Measurements from ENCODE around the gene C2CD3. TPM values are rescaled to one million over a fixed set of nuclear protein-coding genes. Genes with fewer than 3 reads are reported as not detected.

Gene C2CD3
- 16.4 to 17.8 TPM (median 16.8 TPM) in 5 replicates for total RNA-seq (2022; extraction: Qiagen RNA extraction; ENCODE audit: low read depth)

GRCh38 chr11:74170694-74171629 lies at the start of gene C2CD3, which contains the start of gene PPME1:
Gene C2CD3, minus strand, starts transcription at chr11:74171002. Its CDS starts 210 bp downstream, at chr11:74170792.
Gene PPME1, plus strand, starts transcription at chr11:74171289. Its CDS starts 133 bp downstream, at chr11:74171422.

GRCh38 chr11:74008373-74009229 lies 162.2 kb downstream of the C2CD3 start, which contains the start of gene UCP3:
Gene UCP3, minus strand, starts transcription at chr11:74009085. Its CDS starts 2,043 bp downstream, at chr11:74007042.

GRCh38 chr11:73982595-73982989 lies 188.2 kb downstream of the C2CD3 start, which contains the start of gene UCP2:
Gene UCP2, minus strand, starts transcription at chr11:73982843. Its CDS starts 4,465 bp downstream, at chr11:73978378.

Other genes starting within 250 kb of the C2CD3 start
- 0.27 to 0.42 TPM (median 0.32 TPM) in 3 of 5 replicates, not detected in the others for gene DNAJB13, start 220.0 kb downstream of the C2CD3 start, total RNA-seq (2022; extraction: Qiagen RNA extraction; ENCODE audit: low read depth)
- gene UCP2, start 188.2 kb downstream of the C2CD3 start, total RNA-seq (2022; extraction: Qiagen RNA extraction; ENCODE audit: low read depth), result 69.6 to 84.6 TPM (median 79.5 TPM) in 5 replicates
- gene UCP3, start 161.9 kb downstream of the C2CD3 start, total RNA-seq (2022; extraction: Qiagen RNA extraction; ENCODE audit: low read depth), result 1.1 to 2.0 TPM (median 1.3 TPM) in 5 replicates
- gene PPME1, start 287 bp upstream of the C2CD3 start, total RNA-seq (2022; extraction: Qiagen RNA extraction; ENCODE audit: low read depth), result 46.3 to 59.6 TPM (median 56.3 TPM) in 5 replicates
- gene P4HA3, start 140.6 kb upstream of the C2CD3 start, total RNA-seq (2022; extraction: Qiagen RNA extraction; ENCODE audit: low read depth), result 29.5 to 52.9 TPM (median 41.6 TPM) in 5 replicates
- gene PGM2L1, start 227.4 kb upstream of the C2CD3 start, total RNA-seq (2022; extraction: Qiagen RNA extraction; ENCODE audit: low read depth), result 4.6 to 14.4 TPM (median 14.1 TPM) in 5 replicates